RWPE2 (cell line): Measurements from ENCODE around the gene GAB2.

Source experiments
- ATAC-seq: fragments of 200-7000 bp; cut with Tn5 transposase; 3 replicates; pipeline ENCODE4 v1.9.1; 2021; ENCODE audit warnings: low read depth
- DNase-seq: peaks from one replicate; pipeline ENCODE4 v3.0.0-alpha.2; 2020; ENCODE audit warnings: low spot score
- H3K27ac ChIP-seq: fragments of 450-650 bp; 2 replicates; pipeline ENCODE4 v1.5.1; 2017; ENCODE audit warnings: mild to moderate bottlenecking; ENCODE audit not compliant: poor library complexity, severe bottlenecking
- H3K27me3 ChIP-seq: fragments of 250-450 bp; sonication (Bioruptor Pico); 2 replicates; pipeline ENCODE4 v1.5.1; 2021; ENCODE audit warnings: mild to moderate bottlenecking, moderate library complexity; ENCODE audit not compliant: insufficient read depth, poor library complexity, severe bottlenecking
- H3K36me3 ChIP-seq: fragments of 250-450 bp; sonication (Bioruptor Pico); 2 replicates; pipeline ENCODE4 v1.5.1; 2020; ENCODE audit warnings: low read depth, mild to moderate bottlenecking, moderate library complexity
- H3K4me1 ChIP-seq: fragments of 250-450 bp; sonication (Bioruptor Pico); 2 replicates; pipeline ENCODE4 v1.5.1; 2021; ENCODE audit warnings: mild to moderate bottlenecking, moderate library complexity; ENCODE audit not compliant: insufficient read depth, poor library complexity, severe bottlenecking
- H3K4me3 ChIP-seq: fragments of 250-450 bp; sonication (Bioruptor Pico); 2 replicates; pipeline ENCODE4 v1.5.1; 2021; ENCODE audit warnings: mild to moderate bottlenecking, moderate library complexity; ENCODE audit not compliant: severe bottlenecking
- H3K9me3 ChIP-seq: fragments of 250-450 bp; sonication (Bioruptor Pico); 2 replicates; pipeline ENCODE4 v1.5.1; 2021; ENCODE audit warnings: mild to moderate bottlenecking, moderate library complexity; ENCODE audit not compliant: severe bottlenecking
- CTCF ChIP-seq: fragments of 450-650 bp; IDR thresholded peaks from one replicate; pipeline ENCODE4 v1.5.1; 2017; ENCODE audit warnings: mild to moderate bottlenecking, moderate library complexity; ENCODE audit not compliant: poor library complexity, severe bottlenecking

The GAB2 gene

GRCh38 chr11:78229106-78229505 lies 188.5 kb downstream of the GAB2 start:
- ATAC-seq = no peak
- no peak for DNase-seq
- no peaks in the 10 kb centered on the region for H3K4me1 ChIP-seq
- no peak overlapping the region for H3K4me3 ChIP-seq
- H3K9me3 ChIP-seq = no peaks in the 10 kb centered on the region
- no peak overlapping the region for H3K27ac ChIP-seq
- H3K27me3 ChIP-seq = no peaks in the 10 kb centered on the region
- no peaks in the 10 kb centered on the region for H3K36me3 ChIP-seq
- no peak for TF ChIP-seq CTCF

- Histone ChIP-seq H3K4me3 (no peak overlapping the region), H3K36me3 (no peaks in the 10 kb centered on the region), H3K9me3 (no peaks in the 10 kb centered on the region), H3K4me1 (no peaks in the 10 kb centered on the region), H3K27ac (no peak overlapping the region), H3K27me3 (no peaks in the 10 kb centered on the region)
- DNase-seq (no peak), ATAC-seq (peak; percentile 74)
- TF ChIP-seq CTCF = peak; percentile 62
Measured at GRCh38 chr11:78228467-78228866, 189.2 kb downstream of the GAB2 start.

- DNase-seq (no peak), ATAC-seq (no peak)
- Histone ChIP-seq H3K4me3 (no peak overlapping the region), H3K36me3 (no peaks in the 10 kb centered on the region), H3K27me3 (no peaks in the 10 kb centered on the region), H3K27ac (no peak overlapping the region), H3K4me1 (no peaks in the 10 kb centered on the region), H3K9me3 (no peaks in the 10 kb centered on the region)
- TF ChIP-seq CTCF = no peak
Measured at GRCh38 chr11:78227921-78228320, 189.7 kb downstream of the GAB2 start.

GRCh38 chr11:78226684-78227680 lies 190.6 kb downstream of the GAB2 start:
- no peaks in the 10 kb centered on the region for H3K9me3 ChIP-seq
- DNase-seq = no peak
- TF ChIP-seq CTCF = no peak
- no peaks in the 10 kb centered on the region for H3K27me3 ChIP-seq
- H3K27ac ChIP-seq = no peak overlapping the region
- no peak overlapping the region for H3K4me3 ChIP-seq
- no peak for ATAC-seq
- no peaks in the 10 kb centered on the region for H3K4me1 ChIP-seq
- H3K36me3 ChIP-seq = no peaks in the 10 kb centered on the region

- DNase-seq (no peak), ATAC-seq (no peak)
- H3K27me3 ChIP-seq = no peaks in the 10 kb centered on the region
- H3K4me3 ChIP-seq = no peak overlapping the region
- H3K9me3 ChIP-seq = no peaks in the 10 kb centered on the region
- no peak for TF ChIP-seq CTCF
- H3K36me3 ChIP-seq = no peaks in the 10 kb centered on the region
- no peak overlapping the region for H3K27ac ChIP-seq
- H3K4me1 ChIP-seq = no peaks in the 10 kb centered on the region
Measured at GRCh38 chr11:78224906-78225420, 192.7 kb downstream of the GAB2 start.
